Smooth muscle cell of bladder (primary cell): Measurements from ENCODE around the gene STKLD1. TPM values are rescaled to one million over a fixed set of nuclear protein-coding genes. Genes with fewer than 3 reads are reported as not detected.

Experiments
- total RNA-seq: library from RNA; depleted of rRNA; stranded (reverse); fragments of >200 nt; gene quantifications from 2 replicates; pipeline ENCODE4 v1.2.3, GENCODE V29; 2014

STKLD1 gene
- total RNA-seq, result 0.55 and 0.57 TPM in 2 replicates

GRCh38 chr9:133375724-133376654 is at the start of gene STKLD1, which contains the start of gene SURF4:
Gene STKLD1 (plus strand): TSS chr9:133376366. CDS start chr9:133376474, 108 bp downstream.
Gene SURF4 (minus strand): TSS chr9:133376060. CDS start chr9:133375969, 91 bp downstream.

GRCh38 chr9:133335924-133336811 is 40.0 kb upstream of the STKLD1 start, which contains the start of gene SURF6:
Gene SURF6 (minus strand): TSS chr9:133336188. CDS start chr9:133336132, 56 bp downstream.

DNA sequence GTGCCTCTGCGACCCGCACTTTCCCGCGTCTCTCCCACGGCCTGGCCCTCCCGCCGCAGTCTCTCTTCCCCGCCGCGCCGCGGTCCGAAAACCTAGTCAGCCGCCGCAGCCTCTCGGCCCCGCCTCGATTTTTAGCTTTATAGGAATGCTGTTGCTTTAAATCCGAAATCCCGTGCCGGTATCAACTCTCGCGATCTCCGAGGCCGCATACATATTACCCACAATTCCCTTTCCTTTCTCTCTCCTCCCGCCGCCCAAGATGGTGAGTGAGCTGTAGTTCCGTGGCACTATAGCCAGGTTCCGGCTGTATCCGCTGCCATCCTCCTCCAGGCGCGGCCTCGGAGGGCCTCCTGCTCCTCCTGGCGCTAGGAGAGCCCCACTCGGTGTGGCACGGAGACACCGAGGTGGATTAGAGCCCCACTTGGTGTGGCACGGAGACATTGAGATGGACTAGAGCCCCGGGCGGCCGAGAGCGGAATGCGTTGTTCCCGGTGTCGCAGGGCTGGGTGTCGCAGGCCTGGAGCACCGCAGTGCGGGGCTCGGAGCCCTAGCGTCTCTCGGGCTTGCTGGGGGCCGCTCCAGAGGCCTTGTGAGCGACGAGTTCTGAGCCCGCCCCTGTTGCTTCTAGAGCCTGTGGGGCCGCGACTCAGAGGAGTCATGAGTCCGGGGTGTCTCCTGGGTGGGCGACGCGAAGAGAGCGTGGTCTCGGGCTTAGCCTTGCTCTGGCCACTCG is 28.0 kb upstream of the STKLD1 start, which contains the start of the genes MED22 and RPL7A:
Gene MED22 (minus strand): TSS at position 147 of the 733 bp plus-strand sequence. CDS start 1,469 bp downstream, outside the sequence.
Gene RPL7A (plus strand): TSS at position 234 of the 733 bp plus-strand sequence. CDS start 26 bp downstream, at position 260.

DNA sequence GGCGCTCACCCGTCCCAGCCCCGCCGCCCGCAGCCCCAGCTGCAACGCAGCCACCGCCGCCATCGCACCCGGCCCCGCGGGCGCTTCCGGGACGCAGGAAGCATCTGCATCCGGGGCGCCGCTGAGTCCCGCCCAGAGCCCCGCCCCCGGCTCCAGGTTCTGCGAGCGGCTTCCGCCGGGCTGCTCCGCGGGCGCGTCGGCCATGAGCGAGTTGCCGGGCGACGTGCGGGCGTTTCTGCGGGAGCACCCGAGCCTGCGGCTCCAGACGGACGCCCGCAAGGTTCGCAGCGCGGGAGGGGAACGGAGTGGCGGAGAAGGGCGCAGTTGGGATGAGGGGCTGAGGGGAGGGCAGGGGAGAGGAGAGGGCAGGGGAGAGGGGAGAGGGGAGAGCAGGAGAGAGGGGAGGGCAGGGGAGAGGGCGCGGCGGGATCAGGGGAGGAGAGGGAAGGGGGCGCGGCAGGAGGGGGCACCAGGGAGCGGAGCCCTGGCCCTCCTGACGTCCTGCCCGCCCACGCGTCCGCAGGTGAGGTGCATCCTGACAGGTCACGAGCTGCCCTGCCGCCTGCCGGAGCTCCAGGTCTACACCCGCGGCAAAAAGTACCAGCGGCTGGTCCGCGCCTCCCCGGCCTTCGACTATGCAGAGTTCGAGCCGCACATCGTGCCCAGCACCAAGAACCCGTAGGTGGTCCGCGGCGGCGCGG is 19.6 kb upstream of the STKLD1 start, which contains the start of the genes SURF1 and SURF2:
Gene SURF1 (minus strand): TSS at position 97 of the 701 bp plus-strand sequence. CDS start 34 bp downstream, at position 63.
Gene SURF2 (plus strand): TSS at position 160 of the 701 bp plus-strand sequence. CDS start 43 bp downstream, at position 203.

GRCh38 chr9:133417541-133418461 is 41.6 kb downstream of the STKLD1 start, which contains the start of gene REXO4:
Gene REXO4 (minus strand): TSS chr9:133418010. CDS start chr9:133417844, 166 bp downstream.

GRCh38 chr9:133421615-133422542 is 45.7 kb downstream of the STKLD1 start, which contains the start of gene ADAMTS13:
Gene ADAMTS13 (plus strand): TSS chr9:133422367. CDS start chr9:133422444, 77 bp downstream.

Other genes with a start within 250 kb of the STKLD1 start
- 6.8 and 7.8 TPM in 2 replicates for gene GBGT1, start 212.5 kb upstream of the STKLD1 start, total RNA-seq
- not detected in 2 replicates for gene OBP2B, start 167.1 kb upstream of the STKLD1 start, total RNA-seq
- not detected in 2 replicates for gene ABO, start 101.2 kb upstream of the STKLD1 start, total RNA-seq
- 7.4 and 11.6 TPM in 2 replicates for gene SURF6, start 40.2 kb upstream of the STKLD1 start, total RNA-seq
- 7.7 and 9.5 TPM in 2 replicates for gene MED22, start 28.2 kb upstream of the STKLD1 start, total RNA-seq
- 2,732 and 3,145 TPM in 2 replicates for gene RPL7A, start 28.1 kb upstream of the STKLD1 start, total RNA-seq
- 35.4 and 45.7 TPM in 2 replicates for gene SURF1, start 19.9 kb upstream of the STKLD1 start, total RNA-seq
- gene SURF2, start 19.8 kb upstream of the STKLD1 start, total RNA-seq, result 9.8 and 11.6 TPM in 2 replicates
- 474 and 583 TPM in 2 replicates for gene SURF4, start 306 bp upstream of the STKLD1 start, total RNA-seq
- 14.5 and 16.3 TPM in 2 replicates for gene REXO4, start 41.6 kb downstream of the STKLD1 start, total RNA-seq
- 1.00 and 2.2 TPM in 2 replicates for gene ADAMTS13, start 46.0 kb downstream of the STKLD1 start, total RNA-seq
- gene CACFD1, start 83.6 kb downstream of the STKLD1 start, total RNA-seq, result 6.5 and 8.4 TPM in 2 replicates
- 12.9 and 14.1 TPM in 2 replicates for gene SLC2A6, start 102.7 kb downstream of the STKLD1 start, total RNA-seq
- not detected in 2 replicates for gene MYMK, start 148.6 kb downstream of the STKLD1 start, total RNA-seq
- 2.3 TPM in 2 replicates for gene ADAMTSL2, start 158.3 kb downstream of the STKLD1 start, total RNA-seq
- gene FAM163B, start 233.0 kb downstream of the STKLD1 start, total RNA-seq, result 0.18 and 0.28 TPM in 2 replicates